Left lung (tissue), 10 donors: Measurements from ENCODE around the gene ESRRA. TPM values are rescaled to one million over a fixed set of nuclear protein-coding genes. Genes with fewer than 3 reads are reported as not detected.
A peak's percentile ranks its signal among the peaks of the same experiment; 100 is the strongest.

Experiments
- ATAC-seq: fragments of 200-7000 bp; cut with Tn5 transposase; one replicate; pipeline ENCODE4 v1.9.1; 2020; ENCODE audit warnings: moderate library complexity
- DNase-seq, 4 donors: peaks; one replicate each; pipeline ENCODE4 v3.0.0-alpha.2; 2013 to 2020
- H3K27ac ChIP-seq, 2 donors: fragments of 200-600 bp; sonication (generic) in 1 of 2; one replicate each; pipeline versions ENCODE4 v1.5.0 to v1.8.0; 2020 to 2021
- H3K27me3 ChIP-seq, 2 donors: fragments of 200-600 bp; sonication (generic) in 1 of 2; one replicate each; pipeline versions ENCODE4 v1.5.0 to v1.8.0; 2020 to 2021
- H3K36me3 ChIP-seq, 2 donors: fragments of 200-600 bp; sonication (generic) in 1 of 2; one replicate each; pipeline versions ENCODE4 v1.5.0 to v1.8.0; 2020 to 2021
- H3K4me1 ChIP-seq, 2 donors: fragments of 200-600 bp; one replicate each; pipeline ENCODE4 v1.8.0; 2021
- H3K4me3 ChIP-seq, 2 donors: fragments of 200-600 bp; sonication (generic) in 1 of 2; one replicate each; pipeline versions ENCODE4 v1.5.0 to v1.8.0; 2020 to 2021; ENCODE audit warnings: mild to moderate bottlenecking in 1 of 2
- H3K9me3 ChIP-seq, 2 donors: fragments of 200-600 bp; sonication (generic) in 1 of 2; one replicate each; pipeline versions ENCODE4 v1.5.0 to v1.8.0; 2020 to 2021
- CTCF ChIP-seq, 2 donors: fragments of 200-600 bp; sonication (generic) in 1 of 2; IDR thresholded peaks; one replicate each; pipeline versions ENCODE4 v1.5.0 to v1.8.0; 2021; ENCODE audit warnings: antibody characterized with exemption in 2 of 2
- intact Hi-C, 2 donors: fragments of 100-400 bp; cut with DNase I; formaldehyde crosslinking; loops; one replicate each; pipeline versions ENCODE4 v1.11.2 to v1.14.2; 2022
- polyA plus RNA-seq, 6 donors: library from polyadenylated mRNA; unstranded; fragments of 120-200 nt; gene quantifications; one replicate each; pipeline ENCODE4 v1.2.1, GENCODE V29; 2013; ENCODE audit not compliant: insufficient read length in 6 of 6
- total RNA-seq, 2 donors: library from RNA; stranded (reverse); fragmentation: NEBNext Ultra II Directional; extraction: Animal tissue kit (Norgen Biotek cat#: 25700); gene quantifications; one replicate each; pipeline ENCODE4 v1.2.1, GENCODE V29; 2021
- donor health status: DM: no; HTN: yes; CAD: no.
- donor health status: DM: no; HTN: no; CAD: no.

Gene ESRRA
- total and polyA plus RNA-seq, 8 donors, result 10.2 to 60.1 (median 13.8) TPM

DNA sequence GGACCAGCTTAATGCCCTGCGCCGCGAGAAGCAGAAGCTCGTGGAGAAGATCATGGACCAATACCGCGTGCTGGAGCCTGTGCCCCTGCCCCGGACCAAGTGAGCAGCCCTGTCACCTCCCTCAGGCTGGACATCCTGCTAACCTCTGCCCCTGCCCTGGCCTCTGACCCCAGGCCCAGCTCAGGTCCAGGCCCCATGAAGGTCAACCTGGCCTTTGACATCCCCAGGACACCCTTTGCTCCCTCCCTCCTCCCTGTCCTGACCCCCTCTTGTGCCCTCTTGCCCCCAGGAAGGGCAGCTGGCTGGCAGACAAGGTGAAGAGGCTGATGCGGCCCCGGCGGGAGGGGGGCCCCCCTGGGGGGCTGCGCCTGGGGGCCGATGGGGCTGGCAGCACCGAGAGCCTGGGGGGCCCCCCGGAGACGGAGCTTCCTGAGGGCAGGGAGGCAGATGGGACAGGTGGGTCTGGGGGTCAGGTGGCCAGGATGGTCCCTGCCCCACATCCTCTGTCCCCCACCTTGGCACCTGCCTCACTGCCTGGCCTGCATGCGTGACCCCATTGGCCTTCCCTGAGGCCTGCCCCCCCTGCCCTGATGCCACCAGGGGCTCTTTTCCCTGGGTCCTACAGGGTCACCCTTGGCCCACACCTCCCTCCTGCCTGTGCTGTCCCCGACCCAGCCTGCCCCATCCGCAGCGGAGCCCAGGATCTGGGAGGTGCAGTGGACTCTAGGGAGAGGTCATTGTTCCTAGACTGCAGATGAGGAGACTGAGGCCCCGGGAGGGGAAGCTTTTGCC, 48.6 kb downstream of the ESRRA start:
- Histone ChIP-seq H3K4me1 (peaks cover 10 to 30% of the 10 kb centered on the region in 2 donors), H3K27ac (no peak overlapping the region), H3K27me3 (no peaks in the 10 kb centered on the region), H3K9me3 (no peaks in the 10 kb centered on the region), H3K36me3 (peaks cover 0 to 60% of the 10 kb centered on the region in 2 donors), H3K4me3 (no peak overlapping the region)
- DNase-seq, result peak in 1 of 4 donors; percentile 65
- no peak for TF ChIP-seq CTCF (IDR thresholded peaks at IDR 0.05)
- intact Hi-C loops, result no loop called here
- ATAC-seq, result no peak

DNA sequence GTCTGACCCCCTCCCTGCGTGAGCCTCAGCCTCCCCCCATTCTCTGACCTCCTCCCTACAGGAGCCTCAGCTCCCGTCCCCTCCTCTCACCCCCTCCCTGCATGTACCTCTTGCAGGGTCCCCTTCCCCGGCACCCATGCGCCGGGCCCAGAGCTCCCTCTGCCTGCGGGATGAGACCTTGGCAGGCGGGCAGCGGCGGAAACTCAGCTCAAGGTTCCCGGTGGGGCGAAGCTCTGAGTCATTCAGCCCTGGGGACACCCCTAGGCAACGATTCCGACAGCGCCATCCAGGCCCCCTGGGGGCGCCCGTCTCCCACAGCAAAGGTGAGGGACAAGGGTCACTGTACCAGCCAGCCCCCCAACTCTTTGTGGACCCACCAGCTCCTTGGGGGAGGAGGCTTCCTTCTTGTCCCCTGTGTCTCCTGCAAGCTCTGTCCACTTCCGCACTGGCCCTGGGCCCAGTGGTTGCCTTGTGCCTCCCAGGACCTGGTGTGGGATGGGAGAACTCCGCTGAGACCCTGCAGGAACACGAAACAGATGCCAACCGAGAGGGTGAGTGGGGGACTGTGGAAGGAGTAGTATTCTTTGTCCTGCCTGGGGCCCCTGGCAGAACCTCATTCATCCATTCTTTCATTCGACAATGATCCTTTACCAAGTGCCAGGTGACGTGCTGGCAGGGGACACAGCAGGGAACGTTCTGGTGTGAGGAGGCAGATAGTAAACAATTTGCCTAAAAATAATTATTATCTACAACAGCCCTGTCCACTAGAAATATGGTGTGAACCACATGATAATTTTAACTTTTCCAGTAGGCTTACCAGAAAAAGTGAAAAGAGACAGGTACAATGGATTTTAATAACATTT, 50.0 kb downstream of the ESRRA start:
- intact Hi-C loops, result no loop called here

DNA sequence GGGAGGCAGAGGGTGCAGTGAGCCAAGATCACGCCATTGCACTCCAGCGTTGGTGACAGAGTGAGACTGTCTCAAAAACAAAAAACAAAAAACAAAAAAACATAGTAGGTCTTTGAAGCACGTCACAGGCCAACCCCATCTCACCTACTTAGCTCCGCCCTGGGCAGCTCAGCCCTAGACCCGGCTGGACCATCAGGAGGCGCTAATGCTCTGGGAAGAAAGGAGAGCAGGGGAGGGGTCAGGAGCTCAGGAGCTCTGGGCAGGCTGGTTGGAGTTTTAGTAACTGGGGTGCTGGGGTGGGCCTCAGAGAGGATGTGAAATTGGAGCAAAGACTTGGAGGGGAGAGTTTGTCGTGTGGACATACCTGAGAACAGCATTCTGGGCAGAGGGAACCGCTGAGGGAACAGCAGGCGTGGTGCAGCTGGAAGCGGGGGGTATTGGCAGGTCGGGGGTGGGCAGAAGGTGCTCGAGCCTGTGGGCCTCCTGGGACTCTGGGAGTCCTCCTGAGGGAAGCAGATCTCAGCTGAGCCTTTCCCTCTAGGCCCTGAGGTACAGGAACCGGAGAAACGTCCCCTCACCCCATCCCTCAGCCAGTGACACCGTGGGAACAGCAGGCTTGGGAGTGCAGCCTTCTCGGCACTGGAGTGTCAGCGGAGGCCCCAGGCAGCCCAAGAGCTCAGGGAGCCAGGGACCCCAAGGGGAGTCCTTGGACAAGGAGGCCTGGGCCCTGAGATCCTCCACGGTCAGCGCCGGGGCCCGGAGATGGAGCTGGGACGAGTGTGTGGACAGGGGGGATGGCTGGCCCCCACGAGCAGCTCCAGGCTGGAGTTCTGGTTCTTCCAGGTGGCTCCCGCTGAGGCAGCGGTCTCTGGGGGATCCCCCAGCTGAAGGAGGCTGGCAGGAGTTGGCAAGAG, 51.4 kb downstream of the ESRRA start:
- H3K27me3 ChIP-seq, result no peaks in the 10 kb centered on the region
- peaks cover 0 to 51% of the 10 kb centered on the region in 2 donors for H3K36me3 ChIP-seq
- peaks cover 19 to 50% of the 10 kb centered on the region in 2 donors for H3K4me1 ChIP-seq
- H3K4me3 ChIP-seq, result no peak overlapping the region
- intact Hi-C loops, result no loop called here
- no peak overlapping the region for H3K27ac ChIP-seq
- peak in 1 of 4 donors; percentile 76 for DNase-seq
- TF ChIP-seq CTCF (IDR thresholded peaks at IDR 0.05), result no peak
- H3K9me3 ChIP-seq, result no peaks in the 10 kb centered on the region
- ATAC-seq, result no peak

More for the DNA sequence above, 50.0 kb downstream of the ESRRA start:
- Histone ChIP-seq H3K9me3 (no peaks in the 10 kb centered on the region), H3K36me3 (peaks cover 0 to 47% of the 10 kb centered on the region in 2 donors), H3K27ac (peak overlapping the region; percentile 44 to 60), H3K4me3 (peak overlapping the region; percentile 5 to 33), H3K4me1 (peaks cover 17 to 42% of the 10 kb centered on the region in 2 donors), H3K27me3 (no peaks in the 10 kb centered on the region)
- TF ChIP-seq CTCF (IDR thresholded peaks at IDR 0.05), result peak; percentile 52 to 68
- peak; percentile 70 for ATAC-seq
- peak; percentile 49 to 91 (median 76) for DNase-seq

DNA sequence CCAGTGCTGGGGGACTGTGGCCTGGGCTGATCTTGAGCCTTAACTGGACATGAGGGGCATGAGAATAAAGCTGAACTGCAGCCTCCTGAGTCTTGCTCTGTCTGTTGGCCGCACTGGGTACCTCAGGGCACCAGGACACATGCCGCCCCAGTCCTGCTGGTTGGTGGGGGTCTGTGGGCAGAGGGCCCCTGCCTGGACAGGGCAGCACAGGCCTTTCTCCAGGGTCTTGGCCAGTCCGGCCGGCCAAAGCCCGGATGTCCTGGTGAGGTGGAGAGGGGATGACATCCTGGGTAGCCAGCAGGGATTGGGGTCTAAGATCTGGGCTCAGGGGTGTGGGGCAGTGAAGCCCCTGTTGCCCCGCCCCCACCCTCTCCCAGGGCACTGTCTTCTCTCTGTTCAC, 52.1 kb downstream of the ESRRA start:
- TF ChIP-seq CTCF (IDR thresholded peaks at IDR 0.05), result no peak
- peaks cover 0 to 51% of the 10 kb centered on the region in 2 donors for H3K36me3 ChIP-seq
- no peak overlapping the region for H3K4me3 ChIP-seq
- no peaks in the 10 kb centered on the region for H3K27me3 ChIP-seq
- peaks cover 19 to 50% of the 10 kb centered on the region in 2 donors for H3K4me1 ChIP-seq
- H3K27ac ChIP-seq, result no peak overlapping the region
- ATAC-seq (no peak), DNase-seq (peak in 1 of 4 donors; percentile 67)
- intact Hi-C loops, result no loop called here
- no peaks in the 10 kb centered on the region for H3K9me3 ChIP-seq
